KOPT-K1 (cell line): ENCODE data around the gene RPL38.

ENCODE experiments used
- H3K27ac ChIP-seq: fragments of 200-600 bp; sonication (generic); 2 replicates; pipeline ENCODE4 v1.5.1; 2016; ENCODE audit warnings: antibody characterized with exemption, mild to moderate bottlenecking, low read depth, low read length; ENCODE audit not compliant: poor library complexity, severe bottlenecking
- H3K36me3 ChIP-seq: fragments of 200-600 bp; sonication (generic); 2 replicates; pipeline ENCODE4 v1.5.1; 2017; ENCODE audit warnings: antibody characterized with exemption, mild to moderate bottlenecking, low read length, moderate library complexity; ENCODE audit not compliant: insufficient read depth
- H3K9me3 ChIP-seq: fragments of 200-600 bp; sonication (generic); 2 replicates; pipeline ENCODE4 v1.5.1; 2017; ENCODE audit warnings: antibody characterized with exemption, low read length, mild to moderate bottlenecking; ENCODE audit not compliant: insufficient read depth, poor library complexity, severe bottlenecking

Gene RPL38

GRCh38 chr17:74203439-74204240, at the start of gene RPL38:
TSS of gene RPL38 (plus strand) at chr17:74203678. CDS start at chr17:74203956, 278 bp downstream.
- Histone ChIP-seq H3K9me3 (no peaks in the 10 kb centered on the region), H3K27ac (peak within 1 kb of the TSS; percentile 77), H3K36me3 (peaks cover 51% of the 10 kb centered on the region)

- H3K27ac ChIP-seq, result no peak overlapping the region
- H3K9me3 ChIP-seq, result peaks cover 6% of the 10 kb centered on the region
- H3K36me3 ChIP-seq, result no peaks in the 10 kb centered on the region
Measured at GRCh38 chr17:74153821-74154430, 49.6 kb upstream of the RPL38 start.

GRCh38 chr17:74156878-74157277, 46.6 kb upstream of the RPL38 start:
- no peak overlapping the region for H3K27ac ChIP-seq
- peaks cover 6% of the 10 kb centered on the region for H3K9me3 ChIP-seq
- no peaks in the 10 kb centered on the region for H3K36me3 ChIP-seq

- Histone ChIP-seq H3K27ac (no peak overlapping the region), H3K9me3 (peaks cover 6% of the 10 kb centered on the region), H3K36me3 (no peaks in the 10 kb centered on the region)
Measured at GRCh38 chr17:74157366-74157765, 46.1 kb upstream of the RPL38 start.

GRCh38 chr17:74158761-74159160, 44.7 kb upstream of the RPL38 start:
- H3K9me3 ChIP-seq, result peaks cover 6% of the 10 kb centered on the region
- no peaks in the 10 kb centered on the region for H3K36me3 ChIP-seq
- H3K27ac ChIP-seq, result no peak overlapping the region

- Histone ChIP-seq H3K9me3 (peaks cover 6% of the 10 kb centered on the region), H3K27ac (no peak overlapping the region), H3K36me3 (no peaks in the 10 kb centered on the region)
Measured at GRCh38 chr17:74159226-74159840, 44.1 kb upstream of the RPL38 start.

- H3K9me3 ChIP-seq, result peaks cover 6% of the 10 kb centered on the region
Measured at GRCh38 chr17:74160656-74161502, 42.6 kb upstream of the RPL38 start.

GRCh38 chr17:74161503-74161875, 42.0 kb upstream of the RPL38 start:
- H3K27ac ChIP-seq, result no peak overlapping the region
- no peaks in the 10 kb centered on the region for H3K36me3 ChIP-seq

More at GRCh38 chr17:74160656-74161502, 42.6 kb upstream of the RPL38 start:
- no peaks in the 10 kb centered on the region for H3K36me3 ChIP-seq
- H3K27ac ChIP-seq, result no peak overlapping the region

GRCh38 chr17:74163271-74163821, 40.1 kb upstream of the RPL38 start:
- H3K27ac ChIP-seq, result no peak overlapping the region
- peaks cover 8% of the 10 kb centered on the region for H3K9me3 ChIP-seq
- no peaks in the 10 kb centered on the region for H3K36me3 ChIP-seq

More at GRCh38 chr17:74161503-74161875, 42.0 kb upstream of the RPL38 start:
- peaks cover 5% of the 10 kb centered on the region for H3K9me3 ChIP-seq

GRCh38 chr17:74163836-74164235, 39.6 kb upstream of the RPL38 start:
- no peak overlapping the region for H3K27ac ChIP-seq
- H3K36me3 ChIP-seq, result no peaks in the 10 kb centered on the region
- H3K9me3 ChIP-seq, result peaks cover 8% of the 10 kb centered on the region

- Histone ChIP-seq H3K27ac (no peak overlapping the region), H3K9me3 (peaks cover 8% of the 10 kb centered on the region), H3K36me3 (no peaks in the 10 kb centered on the region)
Measured at GRCh38 chr17:74164446-74165045, 38.9 kb upstream of the RPL38 start.

GRCh38 chr17:74165797-74166365, 37.6 kb upstream of the RPL38 start:
- H3K36me3 ChIP-seq, result no peaks in the 10 kb centered on the region

GRCh38 chr17:74170924-74171323, 32.6 kb upstream of the RPL38 start:
- no peak overlapping the region for H3K27ac ChIP-seq
- H3K9me3 ChIP-seq, result peaks cover 26% of the 10 kb centered on the region
- no peaks in the 10 kb centered on the region for H3K36me3 ChIP-seq

More at GRCh38 chr17:74165797-74166365, 37.6 kb upstream of the RPL38 start:
- Histone ChIP-seq H3K27ac (no peak overlapping the region), H3K9me3 (peaks cover 13% of the 10 kb centered on the region)

- H3K36me3 ChIP-seq, result no peaks in the 10 kb centered on the region
- H3K9me3 ChIP-seq, result peaks cover 19% of the 10 kb centered on the region
- no peak overlapping the region for H3K27ac ChIP-seq
Measured at GRCh38 chr17:74172700-74173099, 30.8 kb upstream of the RPL38 start.
